H1 (cell line): ENCODE measurements around the gene LMAN2. TPM values are rescaled to one million over a fixed set of nuclear protein-coding genes. Genes with fewer than 3 reads are reported as not detected.
A peak's percentile ranks its signal among the peaks of the same experiment; 100 is the strongest.

Source experiments
- CTCF ChIA-PET: fragments of 300-600 bp; sonication (Branson Sonifier 250); formaldehyde crosslinking; loops from one replicate; lab custom pipeline; 2021; ENCODE audit not compliant: partially characterized antibody; lab: Charles Lee
- POLR2A ChIA-PET: fragments of 300-600 bp; sonication (Branson Sonifier 250); formaldehyde crosslinking; loops from one replicate; lab custom pipeline; 2021; ENCODE audit warnings: inconsistent platforms; ENCODE audit not compliant: partially characterized antibody; lab: Charles Lee
- DNase-seq, 2 experiments: peaks; one replicate each; pipeline versions ENCODE4 v3.0.0 to v3.0.0-alpha.2; 2010 to 2022; ENCODE audit warnings: low spot score in 2 of 2, low read depth in 1 of 2, mixed read lengths in 1 of 2
- FAIRE-seq: peaks from 2 replicates; lab custom pipeline; 2011; peaks lifted over from hg19 to GRCh38; lab: Jason Lieb, UNC
- H2AFZ ChIP-seq: 2 replicates; pipeline ENCODE4 v1.8.1; 2012; ENCODE audit warnings: low read length, inconsistent platforms
- H2AK5ac ChIP-seq: 2 replicates; pipeline ENCODE4 v1.6.1; 2013; ENCODE audit warnings: low read depth, low read length
- H2BK120ac ChIP-seq: replicated peaks from 2 replicates; pipeline ENCODE3; 2013; ENCODE audit warnings: low read depth, low read length, inconsistent platforms
- H2BK12ac ChIP-seq: 2 replicates; pipeline ENCODE4 v1.6.1; 2013; ENCODE audit warnings: low read depth, low read length
- H2BK15ac ChIP-seq: 2 replicates; pipeline ENCODE4 v1.6.1; 2013; ENCODE audit warnings: low read length
- H2BK20ac ChIP-seq: 2 replicates; pipeline ENCODE4 v1.6.1; 2013; ENCODE audit warnings: low read length
- H2BK5ac ChIP-seq: 2 replicates; pipeline ENCODE4 v1.6.1; 2013; ENCODE audit warnings: low read depth, low read length
- H3K14ac ChIP-seq: 2 replicates; pipeline ENCODE4 v1.6.1; 2013; ENCODE audit warnings: inconsistent platforms; ENCODE audit not compliant: insufficient read length
- H3K18ac ChIP-seq: 2 replicates; pipeline ENCODE4 v1.6.1; 2013; ENCODE audit warnings: low read length; ENCODE audit errors: extremely low read depth
- H3K23ac ChIP-seq: 2 replicates; pipeline ENCODE4 v1.6.1; 2013; ENCODE audit warnings: inconsistent platforms; ENCODE audit not compliant: insufficient read length
- H3K23me2 ChIP-seq: 2 replicates; pipeline ENCODE4 v1.6.1; 2013; ENCODE audit warnings: low read depth, low read length
- H3K27ac ChIP-seq: 2 replicates; pipeline ENCODE4 v1.6.1; 2011; ENCODE audit warnings: low read depth, low read length, inconsistent platforms
- H3K27me3 ChIP-seq, 4 experiments: replicated peaks in 1 of 4; 1 replicate in 1 of 4; 2 replicates in 3 of 4; pipeline versions ENCODE4 v1.6.1 to v1.8.1; 2011 to 2013; ENCODE audit warnings: low read length in 3 of 4, mild to moderate bottlenecking in 3 of 4, inconsistent platforms in 2 of 4, mixed read lengths in 2 of 4, moderate library complexity in 1 of 4; ENCODE audit not compliant: control insufficient read depth in 3 of 4, insufficient read depth in 3 of 4; ENCODE audit errors: extremely low read depth in 1 of 4
- H3K36me3 ChIP-seq, 4 experiments: 2 replicates each; pipeline versions ENCODE4 v1.6.1 to v1.8.1; 2011 to 2013; ENCODE audit warnings: mild to moderate bottlenecking in 4 of 4, low read length in 3 of 4, moderate library complexity in 2 of 4, control low read depth in 1 of 4, inconsistent platforms in 1 of 4; ENCODE audit not compliant: insufficient read depth in 4 of 4, control insufficient read depth in 2 of 4
- H3K4ac ChIP-seq: replicated peaks from 2 replicates; pipeline ENCODE3; 2013; ENCODE audit warnings: low read length, low read depth, mixed read lengths, inconsistent platforms; ENCODE audit not compliant: insufficient read length
- H3K4me1 ChIP-seq, 4 experiments: replicated peaks in 1 of 4; 1 replicate in 1 of 4; 2 replicates in 3 of 4; pipeline versions ENCODE4 v1.6.1 to v1.8.1; 2011 to 2013; ENCODE audit warnings: low read length in 3 of 4, inconsistent platforms in 2 of 4, mixed read lengths in 1 of 4; ENCODE audit not compliant: insufficient read depth in 4 of 4, control insufficient read depth in 3 of 4
- H3K4me2 ChIP-seq, 2 experiments: 2 replicates each; pipeline versions ENCODE4 v1.6.1 to v1.8.1; 2011 to 2013; ENCODE audit warnings: low read depth in 2 of 2, low read length in 2 of 2, control low read depth in 1 of 2, inconsistent platforms in 1 of 2, mild to moderate bottlenecking in 1 of 2; ENCODE audit not compliant: insufficient read depth in 1 of 2
- H3K4me3 ChIP-seq, 4 experiments: fragments of 200-600, 300-600 bp in 1 of 4; sonication (generic), shearing (Covaris generic), sonication (Bioruptor Twin) in 1 of 4; 2 replicates each; pipeline versions ENCODE4 v1.5.1 to v1.8.1; 2011 to 2016; ENCODE audit warnings: low read length in 4 of 4, low read depth in 3 of 4, control low read depth in 2 of 4, inconsistent platforms in 2 of 4, mild to moderate bottlenecking in 2 of 4, mixed read lengths in 1 of 4, moderate library complexity in 1 of 4; ENCODE audit not compliant: insufficient read depth in 2 of 4; ENCODE audit errors: extremely low read depth in 1 of 4
- H3K56ac ChIP-seq: replicated peaks from 2 replicates; pipeline ENCODE3; 2013; ENCODE audit warnings: low read depth, mild to moderate bottlenecking, mixed read lengths, low read length, inconsistent platforms; ENCODE audit not compliant: insufficient read length
- H3K79me1 ChIP-seq: 2 replicates; pipeline ENCODE4 v1.6.1; 2013; ENCODE audit warnings: low read depth, low read length, control low read depth
- H3K79me2 ChIP-seq, 2 experiments: 2 replicates each; pipeline versions ENCODE4 v1.6.1 to v1.8.1; 2012 to 2013; ENCODE audit warnings: low read length in 2 of 2, mild to moderate bottlenecking in 2 of 2, inconsistent platforms in 1 of 2; ENCODE audit not compliant: insufficient read depth in 2 of 2, control insufficient read depth in 1 of 2
- H3K9ac ChIP-seq, 4 experiments: replicated peaks in 1 of 4; 1 replicate in 1 of 4; 2 replicates in 3 of 4; pipeline versions ENCODE4 v1.6.1 to v1.8.1; 2011 to 2013; ENCODE audit warnings: low read depth in 3 of 4, low read length in 3 of 4, control low read depth in 2 of 4, mild to moderate bottlenecking in 2 of 4, moderate library complexity in 2 of 4, inconsistent platforms in 1 of 4; ENCODE audit errors: extremely low read depth in 1 of 4
- H3K9me3 ChIP-seq, 2 experiments: 2 replicates each; pipeline versions ENCODE4 v1.6.1 to v1.8.1; 2012 to 2013; ENCODE audit warnings: mild to moderate bottlenecking in 2 of 2, moderate library complexity in 2 of 2, control low read depth in 1 of 2, inconsistent platforms in 1 of 2, low read depth in 1 of 2, low read length in 1 of 2, mixed read lengths in 1 of 2; ENCODE audit not compliant: insufficient read depth in 2 of 2
- H4K20me1 ChIP-seq, 2 experiments: replicated peaks in 1 of 2; 2 replicates each; pipeline versions ENCODE3 to v1.8.1; 2011 to 2013; ENCODE audit warnings: inconsistent platforms in 2 of 2, low read length in 2 of 2, mild to moderate bottlenecking in 1 of 2; ENCODE audit not compliant: insufficient read depth in 2 of 2, control insufficient read depth in 1 of 2
- H4K5ac ChIP-seq: 2 replicates; pipeline ENCODE4 v1.6.1; 2013; ENCODE audit warnings: low read length, low read depth, mixed read lengths, inconsistent platforms; ENCODE audit not compliant: insufficient read length
- H4K8ac ChIP-seq: 2 replicates; pipeline ENCODE4 v1.8.0; 2013; ENCODE audit warnings: mild to moderate bottlenecking, moderate library complexity, low read length, inconsistent platforms; ENCODE audit not compliant: insufficient read depth; ENCODE audit errors: extremely low read depth
- H4K91ac ChIP-seq: replicated peaks from 2 replicates; pipeline ENCODE3; 2013; ENCODE audit warnings: low read length, mixed read lengths, inconsistent platforms; ENCODE audit not compliant: insufficient read length
- BACH1 ChIP-seq: IDR thresholded peaks from 2 replicates; pipeline ENCODE4 v1.6.1; 2012; ENCODE audit warnings: low read length, improper control_type of control experiment
- SAP30 ChIP-seq: fragments of 300-600 bp; sonication (generic); IDR thresholded peaks from 2 replicates; pipeline ENCODE4 v1.7.1; 2012; ENCODE audit warnings: low read length, moderate library complexity, mild to moderate bottlenecking, inconsistent platforms; ENCODE audit not compliant: insufficient read depth, insufficient replicate concordance
- WGBS, 2 experiments: shearing (Covaris generic) in 1 of 2; methylation state at CpG; one replicate each; pipeline versions ENCODE4 v1.1.6 to v1.1.7; 2013 to 2015; ENCODE audit warnings: low lambda C conversion rate in 2 of 2, mixed read lengths in 2 of 2, inconsistent platforms in 1 of 2, low coverage in 1 of 2, missing lambda C conversion rate in 1 of 2; ENCODE audit not compliant: insufficient replicate concordance in 2 of 2, insufficient coverage in 1 of 2, insufficient read length in 1 of 2; ENCODE audit errors: extremely low coverage in 1 of 2, missing lambda C conversion rate in 1 of 2; 5-methylcytosine and 5-hydroxymethylcytosine counted together
- polyA plus RNA-seq, 7 experiments: library from polyadenylated mRNA; depleted of rRNA in 3 of 7; stranded (reverse) in 5 of 7; unstranded in 2 of 7; fragments of >200 nt in 5 of 7; fragments of 200-250 nt in 2 of 7; gene quantifications; 1 replicate in 5 of 7; 2 replicates in 1 of 7; 4 replicates in 1 of 7; pipeline versions ENCODE4 v1.2.1 to v1.2.3, GENCODE V29; 2011 to 2013; ENCODE audit warnings: missing spikeins in 2 of 7, mixed read lengths in 2 of 7
- total RNA-seq: library from RNA; stranded (reverse); fragmentation: NEBNext Ultra II Directional; extraction: Animal tissue kit (Norgen Biotek cat#: 25700); gene quantifications from 2 replicates; pipeline ENCODE4 v1.2.1, GENCODE V29; 2021

LMAN2 gene
- total and polyA plus RNA-seq, 2 of the 8 experiments (the other 6 are each of a cell fraction or from before 2014, with no cell fraction given), result 116 to 225 TPM

DNA sequence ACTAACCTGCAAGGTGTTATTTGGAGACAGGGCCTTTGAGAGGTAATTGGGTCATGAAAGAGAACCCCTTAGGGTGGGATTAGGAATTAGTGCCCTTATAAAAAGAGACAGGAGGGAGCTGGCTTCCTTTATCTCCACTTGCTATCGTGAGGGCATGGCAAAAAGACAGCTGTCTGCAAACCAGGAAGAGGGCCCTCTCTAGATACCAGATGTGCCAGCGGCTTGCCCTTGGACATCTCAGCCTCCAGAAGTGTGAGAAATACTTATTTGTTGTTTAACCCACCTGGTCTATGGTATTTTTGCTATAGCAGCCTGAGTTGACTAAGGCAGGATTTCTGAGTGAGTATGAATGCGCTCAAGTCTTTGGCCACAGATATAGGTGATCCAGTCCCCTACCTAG, 5.3 kb upstream of the LMAN2 start:
- POLR2A ChIA-PET, result interaction anchor here (0.9 kb wide), 1 partner anchor 96 kb away, joined by 3 read pairs; no protein-coding TSS in a partner anchor
- WGBS, 2 experiments, result 81% methylated on average over 3 of the region's 3 CpGs; no CpG with 5 or more reads in 1 of the 2 experiments
- no peak overlapping the region for H2BK120ac ChIP-seq
- H2AK5ac ChIP-seq, result peak overlapping the region; percentile 56; the same call in 1 of the 2 replicates
- no peak overlapping the region for H3K4me2 ChIP-seq
- DNase-seq, result no peak
- TF ChIP-seq BACH1, result no peak
- no peak for TF ChIP-seq SAP30
- H3K9ac ChIP-seq, result no peak overlapping the region
- H4K20me1 ChIP-seq, result no peaks in the 10 kb centered on the region
- no peak overlapping the region for H2BK12ac ChIP-seq
- no peak overlapping the region for H3K56ac ChIP-seq
- no peak for FAIRE-seq
- H3K23me2 ChIP-seq, result peaks cover 4% of the 10 kb centered on the region; the same call in 1 of the 2 replicates
- no peak overlapping the region for H3K4me3 ChIP-seq
- no peak overlapping the region for H2BK20ac ChIP-seq
- no peak overlapping the region for H2BK5ac ChIP-seq
- no peak overlapping the region for H3K23ac ChIP-seq
- H3K14ac ChIP-seq, result no peak overlapping the region
- peaks cover 0 to under 1% (median 0%) of the 10 kb centered on the region in 4 experiments; a peak in 1 of 7 replicates for H3K4me1 ChIP-seq
- no peak overlapping the region for H2AFZ ChIP-seq
- H4K8ac ChIP-seq, result no peak overlapping the region
- H3K9me3 ChIP-seq, result no peaks in the 10 kb centered on the region
- CTCF ChIA-PET, result interaction anchor here (0.6 to 11.2 kb wide), 5 partner anchors 12 to 1038 kb away, joined by 3 to 142 read pairs (median 3); no protein-coding TSS in a partner anchor
- no peaks in the 10 kb centered on the region for H3K79me2 ChIP-seq
- no peak overlapping the region for H3K18ac ChIP-seq
- no peak overlapping the region for H2BK15ac ChIP-seq
- H3K79me1 ChIP-seq, result no peaks in the 10 kb centered on the region
- H3K4ac ChIP-seq, result no peak overlapping the region
- H3K27me3 ChIP-seq, result peaks cover 0 to 8% (median 1%) of the 10 kb centered on the region in 4 experiments; a peak in 2 of 7 replicates
- H4K91ac ChIP-seq, result no peak overlapping the region
- no peaks in the 10 kb centered on the region for H3K36me3 ChIP-seq
- H4K5ac ChIP-seq, result no peak overlapping the region
- H3K27ac ChIP-seq, result no peak overlapping the region
